Mesenchymal stem cell (in vitro differentiated cells and primary cell): ENCODE data around the gene FAM107A.

Experiments
- DNase-seq: peaks from one replicate; pipeline ENCODE4 v3.0.0-alpha.2; 2013
- H2AFZ ChIP-seq: one replicate; pipeline ENCODE4 v1.6.1; 2013; ENCODE audit warnings: low read depth, mild to moderate bottlenecking, control low read depth, inconsistent platforms, low read length, moderate library complexity
- H2AK5ac ChIP-seq: 2 replicates; pipeline ENCODE4 v1.6.1; 2013; ENCODE audit warnings: low read length, moderate library complexity, mild to moderate bottlenecking, inconsistent platforms; ENCODE audit not compliant: severe bottlenecking
- H2BK120ac ChIP-seq: one replicate; pipeline ENCODE4 v1.6.1; 2013; ENCODE audit warnings: low read depth, mild to moderate bottlenecking, inconsistent platforms, low read length, moderate library complexity
- H2BK12ac ChIP-seq, 2 experiments: one replicate each; pipeline ENCODE4 v1.6.1; 2013; ENCODE audit warnings: inconsistent platforms in 2 of 2, low read length in 2 of 2, mild to moderate bottlenecking in 2 of 2, moderate library complexity in 2 of 2, control low read depth in 1 of 2
- H2BK15ac ChIP-seq: one replicate; pipeline ENCODE4 v1.6.1; 2013; ENCODE audit warnings: mild to moderate bottlenecking, low read depth, inconsistent platforms; ENCODE audit not compliant: poor library complexity, severe bottlenecking
- H2BK5ac ChIP-seq: 2 replicates; pipeline ENCODE4 v1.6.1; 2013; ENCODE audit warnings: low read depth, mild to moderate bottlenecking, low read length, control low read depth, inconsistent platforms; ENCODE audit not compliant: poor library complexity, severe bottlenecking
- H3K14ac ChIP-seq, 2 experiments: one replicate each; pipeline ENCODE4 v1.6.1; 2013; ENCODE audit warnings: inconsistent platforms in 2 of 2, low read length in 2 of 2, control low read depth in 1 of 2, mild to moderate bottlenecking in 1 of 2, moderate library complexity in 1 of 2
- H3K18ac ChIP-seq, 2 experiments: one replicate each; pipeline ENCODE4 v1.6.1; 2013; ENCODE audit warnings: inconsistent platforms in 2 of 2, low read length in 2 of 2, control low read depth in 1 of 2, low read depth in 1 of 2, mild to moderate bottlenecking in 1 of 2
- H3K23ac ChIP-seq, 2 experiments: one replicate each; pipeline ENCODE4 v1.6.1; 2013; ENCODE audit warnings: inconsistent platforms in 2 of 2, low read length in 2 of 2, mild to moderate bottlenecking in 2 of 2, moderate library complexity in 2 of 2, control low read depth in 1 of 2
- H3K27ac ChIP-seq: 2 replicates; pipeline ENCODE4 v1.5.1; 2013; ENCODE audit warnings: mild to moderate bottlenecking, moderate library complexity, low read length, control low read depth, inconsistent platforms; ENCODE audit not compliant: poor library complexity, severe bottlenecking
- H3K27me3 ChIP-seq, 2 experiments: 2 replicates each; pipeline versions ENCODE4 v1.6.1 to v1.7.0; 2013; ENCODE audit warnings: low read length in 2 of 2, mild to moderate bottlenecking in 2 of 2, moderate library complexity in 2 of 2, control low read depth in 1 of 2, inconsistent platforms in 1 of 2; ENCODE audit not compliant: control insufficient read depth in 1 of 2, insufficient read depth in 1 of 2
- H3K36me3 ChIP-seq, 2 experiments: 2 replicates each; pipeline versions ENCODE4 v1.6.1 to v1.7.0; 2013; ENCODE audit warnings: low read length in 2 of 2, control low read depth in 1 of 2, inconsistent platforms in 1 of 2, low read depth in 1 of 2, mild to moderate bottlenecking in 1 of 2; ENCODE audit not compliant: insufficient read depth in 2 of 2, control insufficient read depth in 1 of 2
- H3K4ac ChIP-seq, 2 experiments: one replicate each; pipeline ENCODE4 v1.6.1; 2013; ENCODE audit warnings: inconsistent platforms in 2 of 2, low read length in 2 of 2, mild to moderate bottlenecking in 2 of 2, moderate library complexity in 2 of 2, control low read depth in 1 of 2, low read depth in 1 of 2
- H3K4me1 ChIP-seq: 2 replicates; pipeline ENCODE4 v1.6.1; 2013; ENCODE audit warnings: low read depth, low read length, control low read depth; ENCODE audit not compliant: control insufficient read depth, insufficient read depth
- H3K4me2 ChIP-seq: 2 replicates; pipeline ENCODE4 v1.6.1; 2013; ENCODE audit warnings: low read length, mild to moderate bottlenecking, inconsistent platforms; ENCODE audit not compliant: poor library complexity, severe bottlenecking
- H3K4me3 ChIP-seq, 2 experiments: 2 replicates each; pipeline versions ENCODE4 v1.5.1 to v1.7.0; 2013; ENCODE audit warnings: low read length in 2 of 2, mild to moderate bottlenecking in 2 of 2, control low read depth in 1 of 2, low read depth in 1 of 2; ENCODE audit not compliant: insufficient read depth in 1 of 2
- H3K79me1 ChIP-seq: replicated peaks from 2 replicates; pipeline ENCODE4 v1.6.1; 2013; ENCODE audit warnings: mild to moderate bottlenecking, control low read depth, low read length, inconsistent platforms; ENCODE audit not compliant: poor library complexity, severe bottlenecking
- H3K9ac ChIP-seq: 2 replicates; pipeline ENCODE4 v1.7.0; 2013; ENCODE audit warnings: mild to moderate bottlenecking, low read length, moderate library complexity
- H3K9me3 ChIP-seq: 2 replicates; pipeline ENCODE4 v1.7.0; 2013; ENCODE audit warnings: mild to moderate bottlenecking, low read length; ENCODE audit not compliant: control insufficient read depth
- H4K8ac ChIP-seq: one replicate; pipeline ENCODE4 v1.6.1; 2013; ENCODE audit warnings: inconsistent platforms, mild to moderate bottlenecking, low read length, moderate library complexity
- H4K91ac ChIP-seq: one replicate; pipeline ENCODE4 v1.6.1; 2013; ENCODE audit warnings: mild to moderate bottlenecking, low read length, inconsistent platforms
- WGBS: methylation state at CpG from one replicate; pipeline ENCODE4 v1.1.7; 2013; ENCODE audit warnings: mixed read lengths; 5-methylcytosine and 5-hydroxymethylcytosine counted together

Gene FAM107A

DNA sequence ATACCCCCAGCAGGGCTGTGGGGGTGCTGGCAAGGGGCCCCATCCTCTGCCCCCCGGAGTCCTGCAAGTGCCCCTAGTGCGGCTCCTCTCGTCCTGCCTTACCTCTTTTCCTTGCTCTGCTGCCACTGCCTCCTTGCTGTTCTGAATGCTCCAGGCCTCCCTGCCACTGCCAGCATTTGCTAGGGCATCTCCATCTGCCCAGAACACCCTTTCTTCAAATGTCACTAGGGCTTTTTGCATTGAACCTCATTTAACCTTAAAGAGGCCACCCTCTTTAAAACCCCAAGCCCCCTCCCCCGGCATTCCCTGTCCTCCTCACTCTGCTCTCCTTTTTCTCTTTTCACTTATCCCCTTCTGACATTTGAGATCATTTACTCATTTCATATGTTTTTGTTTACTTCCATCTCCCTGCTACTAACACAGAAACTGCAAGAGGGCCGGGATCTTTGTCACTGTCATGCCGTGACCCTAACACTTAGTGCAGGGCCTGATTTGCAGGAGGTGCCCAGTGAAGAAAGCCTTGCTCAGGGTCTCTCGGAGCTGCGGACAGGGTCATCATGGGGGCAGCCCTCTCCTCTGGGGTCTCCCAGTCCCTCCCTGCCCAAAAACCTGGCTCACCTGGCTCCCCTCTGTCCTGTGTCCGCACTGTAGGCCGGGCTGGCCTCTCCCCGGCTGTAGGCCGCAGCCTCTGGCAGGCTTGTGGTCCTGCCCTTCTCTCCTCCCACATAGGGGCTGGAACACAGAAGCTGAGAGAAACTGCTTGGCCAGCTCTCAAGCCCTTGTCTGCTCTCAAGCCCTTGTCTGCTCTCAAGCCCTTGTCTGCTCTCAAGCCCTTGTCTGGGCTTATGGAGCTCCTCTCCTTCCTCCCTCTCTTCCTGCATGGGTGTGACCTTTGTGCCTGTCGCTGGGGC is 40.4 kb downstream of the FAM107A start, which contains the start of gene ACOX2:
TSS of gene ACOX2 (minus strand) at position 690 of the 911 bp plus-strand sequence. CDS start 2,084 bp downstream, outside the sequence.
- Histone ChIP-seq H3K18ac (peak within 1 kb of the TSS in 1 of 2 experiments; percentile 31), H3K4me1 (peaks cover 14% of the 10 kb centered on the region), H3K4me2 (peak within 1 kb of the TSS; percentile 26), H3K27me3 (no peaks in the 10 kb centered on the region), H3K36me3 (peaks cover 0 to 34% of the 10 kb centered on the region in 2 experiments), H2BK12ac (peak within 1 kb of the TSS in 1 of 2 experiments; percentile 10), H3K9me3 (no peaks in the 10 kb centered on the region), H2BK5ac (no peak within 1 kb of the TSS), H2BK120ac (no peak within 1 kb of the TSS), H3K23ac (no peak within 1 kb of the TSS), H2BK15ac (no peak within 1 kb of the TSS), H3K79me1 (no peaks in the 10 kb centered on the region), H3K4ac (no peak within 1 kb of the TSS), H4K91ac (peak within 1 kb of the TSS; percentile 40), H4K8ac (peak within 1 kb of the TSS; percentile 96), H3K27ac (no peak within 1 kb of the TSS), H3K14ac (peak within 1 kb of the TSS in 1 of 2 experiments; percentile 62), H3K9ac (peak within 1 kb of the TSS; percentile 96), H2AK5ac (no peak within 1 kb of the TSS), H3K4me3 (peak within 1 kb of the TSS in 1 of 2 experiments; percentile 84), H2AFZ (no peak within 1 kb of the TSS)
- 75% methylated on average over 13 of the region's 13 CpGs for WGBS
- DNase-seq = peak; percentile 44

GRCh38 chr3:58535531-58536500 is 41.4 kb downstream of the FAM107A start:
- peak overlapping the region; percentile 96 for H3K9ac ChIP-seq
- no peak overlapping the region for H4K91ac ChIP-seq
- no peak overlapping the region for H2AFZ ChIP-seq
- no peak overlapping the region for H3K4ac ChIP-seq
- no peak for DNase-seq
- H3K4me1 ChIP-seq = peaks cover 14% of the 10 kb centered on the region
- peaks cover 0 to 43% of the 10 kb centered on the region in 2 experiments for H3K36me3 ChIP-seq
- no peak overlapping the region for H2BK12ac ChIP-seq
- H2BK120ac ChIP-seq = no peak overlapping the region
- H3K79me1 ChIP-seq = no peaks in the 10 kb centered on the region
- no peak overlapping the region for H2AK5ac ChIP-seq
- peak overlapping the region; percentile 26 for H3K4me2 ChIP-seq
- WGBS = 48% methylated on average over 1 of the region's 2 CpGs
- no peak overlapping the region for H3K27ac ChIP-seq
- H2BK5ac ChIP-seq = no peak overlapping the region
- no peak overlapping the region for H2BK15ac ChIP-seq
- no peaks in the 10 kb centered on the region for H3K9me3 ChIP-seq
- H3K4me3 ChIP-seq = peak overlapping the region in 1 of 2 experiments; percentile 84
- no peak overlapping the region for H3K23ac ChIP-seq
- peak overlapping the region in 1 of 2 experiments; percentile 62 for H3K14ac ChIP-seq
- H3K27me3 ChIP-seq = no peaks in the 10 kb centered on the region
- no peak overlapping the region for H4K8ac ChIP-seq
- H3K18ac ChIP-seq = no peak overlapping the region

- H3K14ac ChIP-seq = peak overlapping the region in 1 of 2 experiments; percentile 26
- H3K9ac ChIP-seq = no peak overlapping the region
- DNase-seq = no peak
- no peak overlapping the region for H3K27ac ChIP-seq
- peaks cover 14% of the 10 kb centered on the region for H3K4me1 ChIP-seq
- H3K23ac ChIP-seq = no peak overlapping the region
- H3K79me1 ChIP-seq = no peaks in the 10 kb centered on the region
- no peak overlapping the region for H2BK15ac ChIP-seq
- no peaks in the 10 kb centered on the region for H3K9me3 ChIP-seq
- H3K27me3 ChIP-seq = no peaks in the 10 kb centered on the region
- H2BK5ac ChIP-seq = no peak overlapping the region
- H4K91ac ChIP-seq = peak overlapping the region; percentile 52
- peak overlapping the region in 1 of 2 experiments; percentile 24 for H3K4ac ChIP-seq
- no peak overlapping the region for H2AK5ac ChIP-seq
- no peak overlapping the region for H2BK12ac ChIP-seq
- no peak overlapping the region for H3K4me3 ChIP-seq
- H2BK120ac ChIP-seq = no peak overlapping the region
- no peak overlapping the region for H3K18ac ChIP-seq
- peaks cover 0 to 53% of the 10 kb centered on the region in 2 experiments for H3K36me3 ChIP-seq
- no peak overlapping the region for H4K8ac ChIP-seq
- 93% methylated on average over 9 of the region's 9 CpGs for WGBS
- H2AFZ ChIP-seq = no peak overlapping the region
- no peak overlapping the region for H3K4me2 ChIP-seq
Measured at GRCh38 chr3:58534592-58535494, 42.3 kb downstream of the FAM107A start.
